Prostate gland (tissue), 2 donors: ENCODE data around the gene DNAAF8.

Source experiments
- POLR2A ChIP-seq: fragments of 450-650 bp; IDR thresholded peaks from one replicate; pipeline ENCODE4 v1.6.1; 2016; ENCODE audit warnings: antibody characterized with exemption, mild to moderate bottlenecking
- POLR2AphosphoS5 ChIP-seq: sonication (generic); formaldehyde crosslinking; IDR thresholded peaks from one replicate; pipeline ENCODE4 v1.6.1; 2017; ENCODE audit warnings: antibody characterized with exemption
- TF ChIP-seq, protein P1 (sequence below), 4 experiments: fragments of 200-600 bp in 2 of 4; fragments of 450-650 bp in 2 of 4; sonication (generic) in 2 of 4; IDR thresholded peaks; 1 replicate in 3 of 4; 2 replicates in 1 of 4; pipeline ENCODE4 v1.5.1; 2016 to 2019; ENCODE audit warnings: antibody characterized with exemption in 4 of 4, mild to moderate bottlenecking in 2 of 4, moderate library complexity in 2 of 4

DNA sequence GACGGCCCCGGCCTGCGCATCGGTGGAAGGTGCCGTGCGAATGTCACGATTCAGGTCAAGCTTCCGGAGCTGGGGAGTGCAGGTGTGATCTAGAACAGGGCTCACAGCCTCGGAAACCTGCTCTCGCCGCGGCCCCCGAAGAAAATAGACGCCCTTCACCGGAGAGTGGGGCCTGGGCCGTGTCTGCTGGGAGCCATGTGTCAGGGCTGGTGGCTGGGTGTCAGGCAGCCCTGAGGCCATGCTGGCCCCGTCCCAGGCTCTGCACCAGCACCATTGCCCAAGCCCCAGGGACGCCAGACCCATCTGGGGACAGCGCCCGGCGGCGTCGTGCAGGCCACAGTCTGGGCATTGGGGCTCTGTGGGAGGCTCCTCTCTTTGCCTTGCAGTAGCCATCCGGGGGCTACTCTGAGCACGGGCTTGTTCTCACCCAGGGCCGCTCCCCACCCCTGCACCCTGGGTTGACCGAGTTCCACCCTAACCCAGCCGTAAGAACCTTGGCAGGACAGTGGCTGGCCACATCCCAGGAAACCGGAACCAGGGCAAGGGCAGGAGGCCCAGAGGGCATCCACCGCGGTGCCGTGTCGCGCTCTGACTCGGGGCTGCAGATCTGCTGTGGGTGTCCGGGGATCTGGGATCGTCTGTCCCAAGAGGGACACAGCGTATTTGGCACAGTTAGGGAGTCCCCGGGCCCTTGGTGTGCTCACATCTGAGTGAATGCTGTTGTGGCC lies 46.2 kb upstream of the DNAAF8 start:
- TF ChIP-seq, protein P1, sequence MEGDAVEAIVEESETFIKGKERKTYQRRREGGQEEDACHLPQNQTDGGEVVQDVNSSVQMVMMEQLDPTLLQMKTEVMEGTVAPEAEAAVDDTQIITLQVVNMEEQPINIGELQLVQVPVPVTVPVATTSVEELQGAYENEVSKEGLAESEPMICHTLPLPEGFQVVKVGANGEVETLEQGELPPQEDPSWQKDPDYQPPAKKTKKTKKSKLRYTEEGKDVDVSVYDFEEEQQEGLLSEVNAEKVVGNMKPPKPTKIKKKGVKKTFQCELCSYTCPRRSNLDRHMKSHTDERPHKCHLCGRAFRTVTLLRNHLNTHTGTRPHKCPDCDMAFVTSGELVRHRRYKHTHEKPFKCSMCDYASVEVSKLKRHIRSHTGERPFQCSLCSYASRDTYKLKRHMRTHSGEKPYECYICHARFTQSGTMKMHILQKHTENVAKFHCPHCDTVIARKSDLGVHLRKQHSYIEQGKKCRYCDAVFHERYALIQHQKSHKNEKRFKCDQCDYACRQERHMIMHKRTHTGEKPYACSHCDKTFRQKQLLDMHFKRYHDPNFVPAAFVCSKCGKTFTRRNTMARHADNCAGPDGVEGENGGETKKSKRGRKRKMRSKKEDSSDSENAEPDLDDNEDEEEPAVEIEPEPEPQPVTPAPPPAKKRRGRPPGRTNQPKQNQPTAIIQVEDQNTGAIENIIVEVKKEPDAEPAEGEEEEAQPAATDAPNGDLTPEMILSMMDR (IDR thresholded peaks at IDR 0.05), result no peak
- TF ChIP-seq POLR2AphosphoS5 (no peak), POLR2A (no peak)
